ENCODE data around the gene RUNDC1.

The RUNDC1 gene

GRCh38 chr17:43021741-43022512, 41.6 kb downstream of the RUNDC1 start, which contains the start of gene VAT1:
TSS of gene VAT1 (minus strand) at chr17:43022385. CDS start at chr17:43022322, 63 bp downstream.
- peak; percentile 53; the same call in 1 of the 2 replicates for TF ChIP-seq POLR2AphosphoS5 (IDR thresholded peaks at IDR 0.05; ENCODE audit: low read depth, low read length)
- TF ChIP-seq TAF1 (IDR thresholded peaks at IDR 0.05; ENCODE audit: borderline replicate concordance, insufficient read depth, low read length): no peak
- no peak for TF ChIP-seq REST (IDR thresholded peaks at IDR 0.05; ENCODE audit: insufficient read depth in 1 of 2, low read depth in 2 of 2, low read length in 2 of 2)
- TF ChIP-seq SIN3A (IDR thresholded peaks at IDR 0.05; ENCODE audit: borderline replicate concordance, insufficient read depth, low read length): peak; percentile 76; the same call in 1 of the 2 replicates
- peak; percentile 87 for TF ChIP-seq FOXP2 (optimal IDR thresholded peaks at IDR 0.05; ENCODE audit: borderline replicate concordance, extremely low read depth, extremely low read length, insufficient read depth)

DNA sequence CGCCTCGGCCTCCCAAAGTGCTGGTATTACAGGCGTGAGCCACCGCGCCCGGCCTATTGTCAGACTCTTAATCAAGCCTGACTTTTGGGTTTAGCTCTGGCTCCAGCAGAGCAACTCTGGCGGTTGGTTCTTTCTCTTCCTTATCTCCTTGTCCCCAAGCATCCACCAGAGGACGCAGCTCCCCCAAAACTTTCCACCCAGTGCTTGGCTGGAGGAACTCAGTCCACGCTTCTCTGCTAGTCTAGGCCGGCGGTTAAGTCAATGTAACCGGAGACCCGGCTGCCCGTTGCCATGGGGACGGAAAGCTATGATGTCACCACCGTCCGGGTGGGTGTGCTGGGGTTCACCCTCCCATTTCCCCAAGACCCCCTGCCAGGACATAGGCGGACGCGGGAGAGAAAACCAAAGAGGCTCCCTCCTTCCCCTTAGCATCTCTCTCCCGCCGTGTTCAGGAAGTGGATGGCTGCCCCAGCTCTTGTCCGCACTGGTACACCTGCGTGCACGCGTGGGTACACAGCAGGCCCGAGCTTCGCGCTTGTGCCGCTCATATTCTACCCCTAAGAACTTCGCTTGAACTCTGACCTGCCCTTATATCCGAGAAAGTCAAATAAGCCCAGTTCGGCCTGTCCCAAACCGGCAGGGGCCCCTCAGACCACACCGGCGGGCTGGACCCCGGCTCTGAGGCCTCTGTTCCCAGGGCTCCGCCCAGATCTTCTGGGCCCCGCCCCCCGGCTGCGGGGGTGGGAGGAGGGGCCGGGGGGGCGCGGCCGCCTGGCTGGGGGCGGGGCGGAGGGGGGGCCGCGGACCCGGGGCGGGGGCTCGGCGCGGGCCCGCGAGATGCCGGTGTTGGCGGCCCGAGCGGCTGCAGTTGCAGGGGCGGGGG, 44.3 kb downstream of the RUNDC1 start, which contains the start of gene RND2:
TSS of gene RND2 (plus strand) at position 825 of the 883 bp plus-strand sequence. CDS start 117 bp downstream, outside the sequence.
- TF ChIP-seq REST (IDR thresholded peaks at IDR 0.05; ENCODE audit: insufficient read depth in 1 of 2, low read depth in 2 of 2, low read length in 2 of 2) (no peak), TAF1 (IDR thresholded peaks at IDR 0.05; ENCODE audit: borderline replicate concordance, insufficient read depth, low read length) (no peak), FOXP2 (optimal IDR thresholded peaks at IDR 0.05; ENCODE audit: borderline replicate concordance, extremely low read depth, extremely low read length, insufficient read depth) (no peak), SIN3A (IDR thresholded peaks at IDR 0.05; ENCODE audit: borderline replicate concordance, insufficient read depth, low read length) (no peak), POLR2AphosphoS5 (IDR thresholded peaks at IDR 0.05; ENCODE audit: low read depth, low read length) (no peak)

DNA sequence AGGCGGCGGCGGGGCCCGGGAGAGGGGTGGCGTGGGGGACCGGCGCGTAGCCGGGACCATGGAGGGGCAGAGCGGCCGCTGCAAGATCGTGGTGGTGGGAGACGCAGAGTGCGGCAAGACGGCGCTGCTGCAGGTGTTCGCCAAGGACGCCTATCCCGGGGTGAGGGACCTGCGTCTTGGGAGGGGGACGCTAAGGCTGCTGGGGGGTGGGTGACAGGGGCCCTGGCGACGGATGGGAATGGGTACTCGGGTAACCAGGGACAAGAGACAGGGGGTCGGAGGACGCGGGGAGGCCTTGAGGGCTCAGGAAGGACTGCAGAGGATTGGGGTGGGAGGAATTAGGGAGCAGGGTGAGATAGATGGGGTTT, 44.9 kb downstream of the RUNDC1 start:
- TF ChIP-seq REST (IDR thresholded peaks at IDR 0.05; ENCODE audit: insufficient read depth in 1 of 2, low read depth in 2 of 2, low read length in 2 of 2) (no peak), FOXP2 (optimal IDR thresholded peaks at IDR 0.05; ENCODE audit: borderline replicate concordance, extremely low read depth, extremely low read length, insufficient read depth) (no peak), TAF1 (IDR thresholded peaks at IDR 0.05; ENCODE audit: borderline replicate concordance, insufficient read depth, low read length) (no peak), POLR2AphosphoS5 (IDR thresholded peaks at IDR 0.05; ENCODE audit: low read depth, low read length) (no peak), SIN3A (IDR thresholded peaks at IDR 0.05; ENCODE audit: borderline replicate concordance, insufficient read depth, low read length) (no peak)

- TF ChIP-seq TAF1 (IDR thresholded peaks at IDR 0.05; ENCODE audit: borderline replicate concordance, insufficient read depth, low read length) (no peak), SIN3A (IDR thresholded peaks at IDR 0.05; ENCODE audit: borderline replicate concordance, insufficient read depth, low read length) (no peak), POLR2AphosphoS5 (IDR thresholded peaks at IDR 0.05; ENCODE audit: low read depth, low read length) (no peak), REST (IDR thresholded peaks at IDR 0.05; ENCODE audit: insufficient read depth in 1 of 2, low read depth in 2 of 2, low read length in 2 of 2) (no peak), FOXP2 (optimal IDR thresholded peaks at IDR 0.05; ENCODE audit: borderline replicate concordance, extremely low read depth, extremely low read length, insufficient read depth) (no peak)
These were observed 45.6 kb downstream of the RUNDC1 start for GRCh38 chr17:43025766-43026537.

All from PFSK-1 (cell line).